Endothelial cell of umbilical vein (primary cell): ENCODE results near the gene TMEM154. TPM values are rescaled to one million over a fixed set of nuclear protein-coding genes. Genes with fewer than 3 reads are reported as not detected.

Experiments
- BruUV-seq: library from RNA; stranded (reverse); fragments of 400-500 nt; replicated peaks from 2 replicates; lab custom pipeline; 2021; lab: Mats Ljungman, UMichigan
- CTCF ChIA-PET: fragments of 300-600, 350-600 bp; sonication (Branson Sonifier 250); formaldehyde crosslinking; loops from one replicate; lab custom pipeline; 2021; ENCODE audit warnings: antibody characterized with exemption, inconsistent platforms; lab: Charles Lee
- POLR2A ChIA-PET: fragments of 300-600, 350-600 bp; sonication (Branson Sonifier 250); formaldehyde crosslinking; loops from one replicate; lab custom pipeline; 2021; ENCODE audit warnings: antibody characterized with exemption, inconsistent platforms; lab: Charles Lee
- DNase-seq: peaks from one replicate; pipeline ENCODE4 v3.0.0-alpha.2; 2011; ENCODE audit warnings: low read depth, low spot score
- FAIRE-seq: peaks from 2 replicates; lab custom pipeline; 2011; peaks lifted over from hg19 to GRCh38; lab: Jason Lieb, UNC
- H2AFZ ChIP-seq: 2 replicates; pipeline ENCODE4 v1.6.0; 2012; ENCODE audit warnings: low read depth, low read length, control low read depth, inconsistent platforms
- H3K27ac ChIP-seq: 2 replicates; pipeline ENCODE4 v1.5.1; 2011; ENCODE audit warnings: low read depth, mild to moderate bottlenecking, control low read depth, low read length, moderate library complexity; ENCODE audit not compliant: insufficient read depth
- H3K27me3 ChIP-seq, 2 experiments: 2 replicates each; pipeline versions ENCODE4 v1.6.0 to v1.6.1; 2011; ENCODE audit warnings: low read length in 2 of 2, mixed read lengths in 1 of 2; ENCODE audit not compliant: control insufficient read depth in 2 of 2, insufficient read depth in 2 of 2
- H3K36me3 ChIP-seq, 2 experiments: 2 replicates in 1 of 2; 3 replicates in 1 of 2; pipeline ENCODE4 v1.5.1; 2011; ENCODE audit warnings: low read length in 2 of 2, mild to moderate bottlenecking in 1 of 2, moderate library complexity in 1 of 2; ENCODE audit not compliant: control insufficient read depth in 2 of 2, insufficient read depth in 2 of 2; ENCODE audit errors: extremely low read depth in 1 of 2
- H3K4me1 ChIP-seq: 3 replicates; pipeline ENCODE4 v1.5.1; 2011; ENCODE audit warnings: mild to moderate bottlenecking, low read length; ENCODE audit not compliant: control insufficient read depth, insufficient read depth; ENCODE audit errors: extremely low read depth
- H3K4me2 ChIP-seq: 2 replicates; pipeline ENCODE4 v1.6.1; 2011; ENCODE audit warnings: low read length, control low read depth, mixed read lengths; ENCODE audit not compliant: insufficient read depth
- H3K4me3 ChIP-seq, 3 experiments: fragments of 200-600 bp in 1 of 3; sonication (generic), shearing (Covaris generic) in 1 of 3; replicated peaks in 1 of 3; 2 replicates each; pipeline ENCODE4 v1.5.1; 2011 to 2016; ENCODE audit warnings: control low read depth in 3 of 3, low read length in 3 of 3, mild to moderate bottlenecking in 2 of 3, inconsistent platforms in 1 of 3, low read depth in 1 of 3, moderate library complexity in 1 of 3; ENCODE audit not compliant: insufficient read depth in 1 of 3
- H3K79me2 ChIP-seq: 2 replicates; pipeline ENCODE4 v1.6.0; 2012; ENCODE audit warnings: low read length, inconsistent platforms; ENCODE audit not compliant: control insufficient read depth, insufficient read depth
- H3K9ac ChIP-seq: replicated peaks from 2 replicates; pipeline ENCODE3; 2011; ENCODE audit warnings: low read length, control low read depth; ENCODE audit not compliant: insufficient read depth; ENCODE audit errors: extremely low read depth
- H3K9me1 ChIP-seq: replicated peaks from 3 replicates; pipeline ENCODE4 v1.6.0; 2011; ENCODE audit warnings: mild to moderate bottlenecking, low read length; ENCODE audit not compliant: control insufficient read depth, insufficient read depth; ENCODE audit errors: extremely low read depth
- H3K9me3 ChIP-seq: replicated peaks from 2 replicates; pipeline ENCODE4 v1.5.1; 2012; ENCODE audit warnings: low read length, inconsistent platforms; ENCODE audit not compliant: control insufficient read depth, insufficient read depth
- H4K20me1 ChIP-seq: replicated peaks from 2 replicates; pipeline ENCODE3; 2011; ENCODE audit warnings: mild to moderate bottlenecking, low read length; ENCODE audit not compliant: control insufficient read depth, insufficient read depth; ENCODE audit errors: extremely low read depth
- CTCF ChIP-seq, 2 donors: IDR thresholded peaks; 1 replicate in 1 of 2; 2 replicates in 1 of 2; pipeline ENCODE4 v1.5.1; 2011; ENCODE audit warnings: low read length in 2 of 2, mild to moderate bottlenecking in 2 of 2, moderate library complexity in 2 of 2, control low read depth in 1 of 2, inconsistent platforms in 1 of 2, low read depth in 1 of 2; ENCODE audit not compliant: insufficient read depth in 1 of 2; ENCODE audit errors: extremely low read depth in 1 of 2
- EZH2 ChIP-seq: IDR thresholded peaks from 2 replicates; pipeline ENCODE4 v1.6.1; 2012; ENCODE audit warnings: borderline replicate concordance, low read depth, mild to moderate bottlenecking, moderate library complexity, low read length, inconsistent platforms; ENCODE audit not compliant: severe bottlenecking
- FOS ChIP-seq: IDR thresholded peaks from 2 replicates; pipeline ENCODE4 v1.6.1; 2011; ENCODE audit warnings: mild to moderate bottlenecking, low read length, moderate library complexity, borderline replicate concordance; ENCODE audit not compliant: insufficient read depth
- GATA2 ChIP-seq: IDR thresholded peaks from 2 replicates; pipeline ENCODE4 v1.7.0; 2011; ENCODE audit warnings: low read depth, mild to moderate bottlenecking, moderate library complexity, mixed read lengths, low read length; ENCODE audit not compliant: insufficient read length, insufficient read depth
- JUN ChIP-seq: IDR thresholded peaks from 2 replicates; pipeline ENCODE4 v1.6.1; 2011; ENCODE audit warnings: borderline replicate concordance, low read depth; ENCODE audit not compliant: insufficient read length, insufficient read depth
- MAX ChIP-seq: IDR thresholded peaks from 2 replicates; pipeline ENCODE4 v1.6.1; 2011; ENCODE audit not compliant: insufficient read depth, insufficient read length
- MYC ChIP-seq: IDR thresholded peaks from one replicate; pipeline ENCODE4 v1.6.1; 2011; ENCODE audit warnings: mild to moderate bottlenecking, low read depth, low read length
- POLR2A ChIP-seq: IDR thresholded peaks from 2 replicates; pipeline ENCODE4 v1.6.1; 2012; ENCODE audit warnings: low read depth, mild to moderate bottlenecking, control low read depth, low read length
- POLR2AphosphoS5 ChIP-seq: IDR thresholded peaks from 2 replicates; pipeline ENCODE4 v1.6.1; 2012; ENCODE audit warnings: low read depth, mild to moderate bottlenecking, control low read depth, low read length, moderate library complexity; ENCODE audit not compliant: insufficient read depth
- dilution Hi-C: fragments of 300-500 bp; cut with MboI; formaldehyde crosslinking; loops from one replicate; pipeline ENCODE4 v1.15.0; 2019; ENCODE audit warnings: low sequenced_read_pairs; ENCODE audit not compliant: extremely low pct_ligation_motif_present
- intact Hi-C: fragments of 100-400 bp; cut with micrococcal nuclease; formaldehyde crosslinking; loops from one replicate; pipeline ENCODE4 v1.10.0; 2022
- polyA plus RNA-seq, 4 experiments: library from polyadenylated mRNA; depleted of rRNA in 3 of 4; stranded (reverse) in 3 of 4; unstranded in 1 of 4; fragments of >200 nt; gene quantifications; 2 replicates each; pipeline versions ENCODE4 v1.2.1 to v1.2.3, GENCODE V29; 2011 to 2012; ENCODE audit warnings: missing spikeins in 1 of 4
- total RNA-seq: library from RNA; stranded (reverse); gene quantifications from 2 replicates; pipeline ENCODE4 v1.2.3, GENCODE V29; 2021

Gene TMEM154
- total and polyA plus RNA-seq, 2 donors (not counting 3 experiments of a cell fraction or from before 2014, with no cell fraction given) = 5.4 to 50.0 TPM

- Histone ChIP-seq H3K9ac (no peak overlapping the region), H3K4me1 (no peaks in the 10 kb centered on the region), H3K4me2 (no peak overlapping the region), H3K36me3 (no peaks in the 10 kb centered on the region), H3K9me1 (no peaks in the 10 kb centered on the region), H2AFZ (no peak overlapping the region), H3K9me3 (no peaks in the 10 kb centered on the region), H3K79me2 (no peaks in the 10 kb centered on the region), H3K27ac (no peak overlapping the region), H3K4me3 (no peak overlapping the region), H3K27me3 (peaks cover 3 to 25% of the 10 kb centered on the region in 2 experiments), H4K20me1 (no peaks in the 10 kb centered on the region)
- DNase-seq (no peak), FAIRE-seq (no peak)
- no TSS peak for BruUV-seq
- intact Hi-C loops (no loop called here), dilution Hi-C loops (no loop called here)
- POLR2A ChIA-PET = no interaction called here
- no peak for TF ChIP-seq FOS
- TF ChIP-seq JUN = no peak
- TF ChIP-seq POLR2AphosphoS5 = no peak
- TF ChIP-seq MAX = no peak
- TF ChIP-seq CTCF (IDR thresholded peaks at IDR 0.05; ENCODE audit: extremely low read depth in 1 of 2, insufficient read depth in 1 of 2, low read depth in 1 of 2, low read length in 2 of 2) = no peak
- no peak for TF ChIP-seq POLR2A
- no peak for TF ChIP-seq MYC
- no peak for TF ChIP-seq EZH2
- no peak for TF ChIP-seq GATA2
- CTCF ChIA-PET = interaction anchor here (1.2 to 1.3 kb wide), 2 partner anchors 112 to 159 kb away, joined by 5 to 10 read pairs; no protein-coding TSS in a partner anchor
Observed at GRCh38 chr4:152613351-152613750, 66.4 kb downstream of the TMEM154 start.
